NCI-H1092 treated with DMSO at 0.1 percent for 48 hours (cell line): ENCODE data around the gene OAT.

Experiments used
- DNase-seq: peaks from one replicate; lab custom pipeline; 2025; lab: John Stamatoyannopoulos, UW

Gene OAT

GRCh38 chr10:124403548-124403947, 15.2 kb downstream of the OAT start:
- peak; percentile 46 for DNase-seq

GRCh38 chr10:124402273-124402672, 16.4 kb downstream of the OAT start:
- DNase-seq: no peak

- no peak for DNase-seq
Measured at GRCh38 chr10:124401633-124402032, 17.1 kb downstream of the OAT start.

GRCh38 chr10:124394583-124394982, 24.1 kb downstream of the OAT start:
- no peak for DNase-seq

- no peak for DNase-seq
Measured at GRCh38 chr10:124392626-124393342, 25.9 kb downstream of the OAT start.

- no peak for DNase-seq
Measured at GRCh38 chr10:124390471-124391187, 28.1 kb downstream of the OAT start.

- DNase-seq: no peak
Measured at GRCh38 chr10:124389613-124390361, 28.9 kb downstream of the OAT start.

GRCh38 chr10:124388823-124389612, 29.7 kb downstream of the OAT start:
- DNase-seq: peak; percentile 53

- DNase-seq: no peak
Measured at GRCh38 chr10:124388476-124388822, 30.3 kb downstream of the OAT start.

- DNase-seq: no peak
Measured at GRCh38 chr10:124387078-124387874, 31.4 kb downstream of the OAT start.

- DNase-seq: no peak
Measured at GRCh38 chr10:124386186-124387077, 32.3 kb downstream of the OAT start.

GRCh38 chr10:124385627-124386185, 33.0 kb downstream of the OAT start:
- no peak for DNase-seq

- DNase-seq: no peak
Measured at GRCh38 chr10:124384591-124385190, 34.0 kb downstream of the OAT start.

- DNase-seq: no peak
Measured at GRCh38 chr10:124384172-124384571, 34.6 kb downstream of the OAT start.

GRCh38 chr10:124383496-124383895, 35.2 kb downstream of the OAT start:
- no peak for DNase-seq

GRCh38 chr10:124381011-124381611, 37.6 kb downstream of the OAT start:
- no peak for DNase-seq

- DNase-seq: no peak
Measured at GRCh38 chr10:124380256-124380995, 38.3 kb downstream of the OAT start.

- DNase-seq: no peak
Measured at GRCh38 chr10:124379609-124380193, 39.0 kb downstream of the OAT start.
